ENCODE data around the gene PGM5. TPM values are rescaled to one million over a fixed set of nuclear protein-coding genes. Genes with fewer than 3 reads are reported as not detected.

PGM5 gene
- total and polyA plus RNA-seq, 11 donors: 41.4 to 228 (median 175) TPM

DNA sequence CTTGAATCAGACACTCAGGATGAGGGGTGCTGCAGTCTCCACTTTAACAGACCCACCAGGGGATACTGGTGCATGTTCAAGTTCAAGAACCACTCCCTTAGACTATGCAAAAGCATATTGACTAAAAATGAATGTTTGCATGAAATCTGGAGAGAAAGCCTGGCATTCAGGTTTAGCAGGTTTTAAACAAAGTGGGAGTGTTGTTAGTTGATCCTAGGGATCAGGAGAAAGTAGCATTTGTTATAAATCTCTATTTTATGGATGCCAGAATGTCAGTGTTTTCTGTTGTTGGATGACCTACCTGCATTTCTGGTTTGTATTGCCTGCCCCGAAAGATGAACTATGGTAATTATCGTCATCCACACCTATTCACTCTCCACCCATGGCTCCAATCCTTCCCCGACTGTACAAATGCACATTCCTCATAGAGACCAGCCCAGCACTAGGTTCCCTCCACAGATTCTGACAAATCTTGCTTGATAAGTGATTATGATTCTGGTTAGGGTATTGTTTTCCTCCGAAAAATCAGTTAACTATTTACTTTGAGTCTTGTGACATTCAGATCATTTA lies 167.0 kb downstream of the PGM5 start:
- peaks cover 0 to 3% (median 0%) of the 10 kb centered on the region in 12 donors for H3K9me3 ChIP-seq
- peaks cover 0 to 11% (median 4%) of the 10 kb centered on the region in 12 donors for H3K4me1 ChIP-seq
- no peaks in the 10 kb centered on the region for H3K27me3 ChIP-seq
- H3K4me3 ChIP-seq: no peak overlapping the region
- ATAC-seq (no peak), DNase-seq (no peak)
- WGBS, 4 donors: 83 to 94% (median 94%) methylated on average over 4 of the region's 4 CpGs
- no peak overlapping the region for H3K27ac ChIP-seq
- intact Hi-C loops (cut with DNase I): no loop called here
- TF ChIP-seq, protein P1, sequence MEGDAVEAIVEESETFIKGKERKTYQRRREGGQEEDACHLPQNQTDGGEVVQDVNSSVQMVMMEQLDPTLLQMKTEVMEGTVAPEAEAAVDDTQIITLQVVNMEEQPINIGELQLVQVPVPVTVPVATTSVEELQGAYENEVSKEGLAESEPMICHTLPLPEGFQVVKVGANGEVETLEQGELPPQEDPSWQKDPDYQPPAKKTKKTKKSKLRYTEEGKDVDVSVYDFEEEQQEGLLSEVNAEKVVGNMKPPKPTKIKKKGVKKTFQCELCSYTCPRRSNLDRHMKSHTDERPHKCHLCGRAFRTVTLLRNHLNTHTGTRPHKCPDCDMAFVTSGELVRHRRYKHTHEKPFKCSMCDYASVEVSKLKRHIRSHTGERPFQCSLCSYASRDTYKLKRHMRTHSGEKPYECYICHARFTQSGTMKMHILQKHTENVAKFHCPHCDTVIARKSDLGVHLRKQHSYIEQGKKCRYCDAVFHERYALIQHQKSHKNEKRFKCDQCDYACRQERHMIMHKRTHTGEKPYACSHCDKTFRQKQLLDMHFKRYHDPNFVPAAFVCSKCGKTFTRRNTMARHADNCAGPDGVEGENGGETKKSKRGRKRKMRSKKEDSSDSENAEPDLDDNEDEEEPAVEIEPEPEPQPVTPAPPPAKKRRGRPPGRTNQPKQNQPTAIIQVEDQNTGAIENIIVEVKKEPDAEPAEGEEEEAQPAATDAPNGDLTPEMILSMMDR (IDR thresholded peaks at IDR 0.05): no peak
- no peak for TF ChIP-seq POLR2A (IDR thresholded peaks at IDR 0.05)
- H3K36me3 ChIP-seq: peaks cover 0 to 45% (median 9%) of the 10 kb centered on the region in 9 donors

DNA sequence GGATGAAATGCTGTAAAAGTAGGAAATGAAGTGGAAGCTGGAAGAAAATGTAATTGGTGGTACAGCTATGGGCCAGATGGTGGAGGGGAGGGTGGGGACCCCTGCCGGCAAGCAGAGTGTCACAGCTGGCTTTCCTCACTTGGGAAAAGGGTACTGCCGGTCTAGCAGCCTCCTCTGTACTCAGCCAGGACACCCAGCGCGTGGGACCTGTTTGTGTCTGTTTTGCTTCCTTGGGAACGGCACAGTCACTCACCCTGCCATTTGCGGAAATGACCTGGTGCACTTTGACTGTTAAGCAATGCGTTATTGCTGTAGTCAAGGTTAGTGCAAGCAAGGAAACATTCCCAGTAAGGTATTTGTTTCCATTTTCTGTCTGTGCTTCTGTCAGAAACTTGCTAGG lies 174.2 kb downstream of the PGM5 start:
- Histone ChIP-seq H3K4me3 (peak overlapping the region in 1 of 12 donors; percentile 1), H3K9me3 (no peaks in the 10 kb centered on the region), H3K4me1 (peaks cover 0 to 42% (median 17%) of the 10 kb centered on the region in 12 donors), H3K27me3 (no peaks in the 10 kb centered on the region), H3K27ac (peak overlapping the region; percentile 41 to 92 (median 72)), H3K36me3 (peaks cover 0 to 49% (median 5%) of the 10 kb centered on the region in 9 donors)
- intact Hi-C loops (cut with DNase I): no loop called here
- DNase-seq (peak; percentile 78 to 93 (median 84)), ATAC-seq (peak; percentile 97 to 98 (median 98))
- TF ChIP-seq, protein P1 (IDR thresholded peaks at IDR 0.05): peak in 9 of 12 donors; percentile 16 to 53 (median 38)
- TF ChIP-seq POLR2A (IDR thresholded peaks at IDR 0.05): peak in 1 of 2 donors; percentile 13
- 14 to 28% (median 24%) methylated on average over 7 of the region's 7 CpGs for WGBS, 4 donors

DNA sequence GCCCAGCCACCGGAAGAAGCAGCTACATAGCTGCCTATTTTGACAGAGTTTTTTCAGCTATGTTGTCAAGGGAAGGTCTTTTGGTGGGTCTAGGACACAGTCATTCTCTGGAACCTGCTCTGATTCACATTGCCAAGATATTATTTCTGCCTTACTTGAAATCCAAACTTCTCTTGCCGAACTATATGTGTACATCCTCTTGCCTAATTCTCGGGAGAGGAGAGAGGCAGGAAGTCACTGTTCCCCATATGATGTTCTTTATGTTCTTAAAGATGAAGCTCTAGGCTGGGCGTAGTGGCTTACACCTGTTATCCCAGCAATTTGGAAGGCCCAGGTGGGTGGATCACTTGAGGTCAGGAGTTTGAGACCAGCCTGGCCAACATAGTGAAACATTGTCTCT lies 175.7 kb downstream of the PGM5 start:
- Histone ChIP-seq H3K36me3 (peaks cover 0 to 37% (median 5%) of the 10 kb centered on the region in 9 donors), H3K27me3 (no peaks in the 10 kb centered on the region), H3K4me1 (peaks cover 0 to 52% (median 21%) of the 10 kb centered on the region in 12 donors), H3K9me3 (no peaks in the 10 kb centered on the region), H3K27ac (peak overlapping the region in 5 of 12 donors; percentile 20 to 84 (median 60)), H3K4me3 (no peak overlapping the region)
- ATAC-seq (no peak), DNase-seq (no peak)
- 89 to 94% (median 91%) methylated on average over 4 of the region's 4 CpGs for WGBS, 4 donors
- TF ChIP-seq, protein P1 (IDR thresholded peaks at IDR 0.05): no peak
- no peak for TF ChIP-seq POLR2A (IDR thresholded peaks at IDR 0.05)
- intact Hi-C loops (cut with DNase I): no loop called here

DNA sequence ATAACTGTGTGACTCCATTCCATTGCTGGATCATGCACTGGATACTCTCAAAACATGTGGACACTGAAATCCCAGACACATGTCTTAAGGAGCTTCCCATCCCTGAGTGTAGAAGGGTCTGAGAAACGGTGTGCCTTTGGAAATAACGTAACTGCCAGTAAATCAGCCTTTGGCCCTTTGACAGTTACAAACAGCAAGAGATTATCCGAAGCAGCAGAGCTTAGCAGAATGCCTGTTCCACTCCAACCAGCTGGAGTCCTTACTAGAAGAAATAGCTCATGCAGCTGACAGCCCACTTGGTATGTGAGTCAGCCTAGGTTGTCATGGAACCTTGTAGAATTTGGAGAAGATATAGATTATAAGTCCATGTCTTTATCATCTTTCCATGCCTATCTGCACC lies 177.3 kb downstream of the PGM5 start:
- Histone ChIP-seq H3K9me3 (no peaks in the 10 kb centered on the region), H3K4me1 (peaks cover 0 to 51% (median 22%) of the 10 kb centered on the region in 12 donors), H3K4me3 (no peak overlapping the region), H3K27me3 (no peaks in the 10 kb centered on the region), H3K27ac (peak overlapping the region in 3 of 12 donors; percentile 0 to 84 (median 81)), H3K36me3 (peaks cover 0 to 29% (median 5%) of the 10 kb centered on the region in 9 donors)
- no peak for DNase-seq
- 35 to 52% (median 42%) methylated on average over 3 of the region's 3 CpGs for WGBS, 4 donors
- intact Hi-C loops (cut with DNase I): no loop called here
- TF ChIP-seq, protein P1 (IDR thresholded peaks at IDR 0.05): no peak
- no peak for TF ChIP-seq POLR2A (IDR thresholded peaks at IDR 0.05)
- no peak for ATAC-seq
